HT-29 (cell line): Measurements from ENCODE around the gene RAB11FIP4. TPM values are rescaled to one million over a fixed set of nuclear protein-coding genes. Genes with fewer than 3 reads are reported as not detected.

Source experiments
- DNase-seq: peaks from one replicate; pipeline ENCODE4 v3.0.0-alpha.2; 2015; ENCODE audit warnings: low spot score
- total RNA-seq: library from RNA; depleted of rRNA; stranded (reverse); fragments of >200 nt; shearing (Covaris generic); gene quantifications from 2 replicates; pipeline ENCODE4 v1.2.3, GENCODE V29; 2014

RAB11FIP4 gene
- total RNA-seq, 1 experiment from 2014 or later = 59.5 TPM

GRCh38 chr17:31497431-31497830 is 106.0 kb downstream of the RAB11FIP4 start:
- no peak for DNase-seq

- DNase-seq = no peak
Measured at GRCh38 chr17:31497994-31498826, 106.7 kb downstream of the RAB11FIP4 start.

DNA sequence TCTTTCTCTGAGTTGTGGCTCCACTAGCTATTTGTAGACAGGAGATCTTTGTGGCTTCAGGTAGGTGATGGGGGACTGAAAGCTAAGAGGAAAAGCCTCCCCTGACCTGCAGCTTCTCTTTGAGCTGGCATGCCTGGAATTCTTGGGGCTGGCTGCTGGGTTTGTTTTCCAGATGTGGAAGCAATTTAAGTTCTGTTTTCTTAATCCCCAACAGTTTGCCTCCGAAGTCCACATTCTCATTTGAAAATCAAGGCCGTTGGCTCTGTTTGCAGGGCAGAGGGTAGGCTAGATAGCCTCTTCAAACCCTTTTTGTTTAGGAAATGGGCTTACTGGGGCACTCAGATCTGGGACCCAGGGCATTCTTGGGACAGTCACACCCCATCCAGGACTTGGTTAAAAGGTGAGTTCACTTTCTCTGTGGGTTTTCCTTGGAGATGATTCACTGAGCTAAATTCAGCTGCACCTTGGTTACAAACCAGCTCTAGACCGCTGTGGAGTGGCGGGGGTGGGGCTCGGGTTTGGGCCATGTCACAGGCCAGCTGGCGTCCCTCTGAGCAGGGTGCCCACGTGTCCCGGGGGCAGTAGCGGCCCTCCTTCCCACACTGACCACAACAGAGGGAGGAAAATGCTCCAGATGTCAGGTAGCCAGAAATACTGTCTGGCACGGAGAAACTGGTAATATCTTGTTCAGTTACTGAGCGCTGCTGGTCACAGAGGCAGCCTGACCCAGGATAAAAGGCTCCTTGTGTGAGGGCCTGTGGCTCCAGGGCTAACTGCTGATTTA is 108.5 kb downstream of the RAB11FIP4 start:
- DNase-seq = peak; percentile 39

DNA sequence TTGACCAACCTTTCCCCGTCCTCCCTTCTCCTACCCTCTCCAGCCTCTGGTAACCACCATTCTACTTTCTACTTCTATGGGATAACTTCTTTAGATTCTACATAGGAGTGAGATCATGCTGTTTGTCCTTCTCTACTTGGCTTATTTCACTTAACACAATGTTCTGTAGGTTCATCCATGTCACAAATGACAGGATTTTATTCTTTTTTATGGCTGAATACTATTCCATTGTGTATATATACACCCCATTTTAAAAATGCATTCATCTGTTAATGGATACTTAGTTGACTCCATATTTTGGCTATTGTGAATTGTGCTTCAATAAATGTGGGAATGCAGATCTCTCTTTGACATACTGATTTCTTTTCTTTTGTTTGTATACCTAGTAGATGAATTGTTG is 115.0 kb downstream of the RAB11FIP4 start:
- DNase-seq = no peak

DNA sequence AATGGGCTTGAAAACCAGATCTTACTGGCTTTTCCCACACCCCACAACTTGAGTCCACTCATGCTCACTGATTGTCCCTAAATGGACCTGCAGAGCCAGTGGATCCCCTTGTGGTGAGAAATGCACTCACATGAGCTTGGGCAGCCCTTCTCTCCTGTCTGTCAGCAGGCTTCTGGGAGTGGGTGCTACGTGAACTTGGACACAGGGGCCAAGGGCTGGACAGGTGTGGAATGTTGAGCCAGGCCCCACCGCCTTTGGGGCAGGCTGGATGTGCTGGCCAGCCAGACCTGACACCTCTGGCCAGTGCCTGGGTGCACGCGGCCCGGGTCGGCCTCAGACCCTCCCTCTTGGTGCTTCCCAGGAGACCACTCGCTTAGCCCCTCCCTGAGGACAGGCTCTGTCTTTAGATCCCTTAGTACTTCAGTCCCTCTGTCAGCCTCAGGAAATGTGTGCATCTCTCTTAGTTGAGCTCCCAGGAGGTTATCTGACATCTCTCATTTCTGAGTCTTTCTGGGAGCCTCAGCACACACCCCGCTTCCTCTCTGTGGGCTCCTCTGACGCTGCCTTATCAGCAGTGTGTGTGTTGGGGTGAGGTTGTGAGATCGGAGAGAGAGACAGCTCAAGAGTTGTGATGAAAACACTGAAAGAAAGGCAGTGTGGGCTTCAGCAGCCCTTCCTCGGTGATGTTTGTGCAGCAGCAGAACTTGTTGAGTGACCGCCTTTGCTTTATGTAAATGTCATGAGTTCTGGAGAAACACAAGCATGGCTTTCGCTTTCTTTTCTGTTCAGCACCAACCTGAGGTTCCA is 117.0 kb downstream of the RAB11FIP4 start:
- peak; percentile 45 for DNase-seq

DNA sequence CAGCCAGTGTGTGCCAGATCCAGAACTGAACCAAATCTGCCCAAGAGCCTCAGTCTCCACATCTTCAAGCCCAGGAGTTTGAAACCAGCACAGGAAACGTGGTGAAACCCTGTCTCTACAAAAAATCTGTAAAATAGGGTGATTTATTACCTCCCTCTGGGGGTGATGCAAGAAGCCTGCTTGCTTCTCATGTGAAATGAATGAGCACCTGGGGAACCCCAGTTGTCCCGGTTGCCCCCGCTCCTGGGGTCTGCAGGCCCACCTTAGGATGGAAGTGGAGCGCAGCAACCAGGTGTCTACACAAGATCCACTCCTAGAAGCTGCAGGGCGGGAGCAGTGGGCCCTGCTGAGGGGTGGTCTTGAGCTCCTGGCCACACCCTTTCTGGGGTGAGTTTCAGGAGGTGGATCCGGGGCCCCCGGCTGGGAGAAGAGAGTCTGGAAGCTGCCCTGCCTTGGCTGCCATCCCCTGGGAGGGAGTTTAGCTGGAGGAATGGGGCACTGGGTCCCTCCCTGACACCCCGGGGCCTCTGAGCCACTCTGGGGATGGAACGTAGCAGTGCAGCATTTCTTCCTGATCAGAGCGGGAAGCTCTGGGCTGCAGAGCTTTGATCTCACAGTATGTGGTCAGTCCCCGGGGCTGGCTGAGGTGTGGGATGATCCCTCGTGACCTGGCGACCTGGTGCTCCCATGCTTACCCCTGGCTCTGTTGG is 117.8 kb downstream of the RAB11FIP4 start:
- no peak for DNase-seq

- no peak for DNase-seq
Measured at GRCh38 chr17:31509805-31510177, 118.3 kb downstream of the RAB11FIP4 start.

GRCh38 chr17:31510308-31511194 is 119.1 kb downstream of the RAB11FIP4 start:
- DNase-seq = no peak

DNA sequence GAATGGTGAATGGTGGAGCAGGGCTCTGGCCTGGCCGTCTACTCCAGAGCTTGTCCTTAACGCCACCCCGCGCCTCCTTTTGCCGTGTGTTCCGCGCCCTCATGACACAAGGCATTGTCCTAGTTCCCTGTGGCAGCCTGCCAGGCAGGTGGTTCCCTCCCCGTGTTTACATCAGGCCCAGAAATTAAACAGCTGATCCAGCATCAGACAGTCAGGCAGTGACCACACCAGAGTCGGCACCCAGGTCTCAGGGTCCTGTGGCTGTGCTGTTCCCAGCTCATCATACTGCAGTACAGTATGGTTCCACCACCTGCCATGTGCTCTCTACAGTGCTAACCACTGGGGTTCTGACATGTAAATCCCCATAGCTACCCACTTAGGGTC is 119.7 kb downstream of the RAB11FIP4 start:
- peak; percentile 99 for DNase-seq

DNA sequence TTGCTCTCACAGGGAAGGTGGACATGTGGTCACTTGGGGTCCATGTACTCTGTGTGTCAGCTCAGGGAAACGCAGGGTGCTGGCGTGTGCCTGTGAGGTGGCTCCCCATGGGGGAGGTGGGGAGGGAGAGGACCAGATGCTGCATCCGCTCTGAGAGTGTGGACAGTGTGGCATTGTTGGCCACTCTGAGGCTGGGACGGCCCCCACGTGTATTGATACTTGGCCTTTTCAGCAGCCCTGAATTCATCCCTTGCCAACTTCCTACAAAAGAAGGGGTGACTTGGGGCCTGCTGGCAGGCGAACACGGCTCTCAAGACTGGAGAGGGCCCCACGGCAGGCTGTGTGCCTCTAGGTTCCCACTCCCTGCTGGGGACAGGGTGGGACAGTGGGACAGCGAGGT is 120.1 kb downstream of the RAB11FIP4 start:
- no peak for DNase-seq

DNA sequence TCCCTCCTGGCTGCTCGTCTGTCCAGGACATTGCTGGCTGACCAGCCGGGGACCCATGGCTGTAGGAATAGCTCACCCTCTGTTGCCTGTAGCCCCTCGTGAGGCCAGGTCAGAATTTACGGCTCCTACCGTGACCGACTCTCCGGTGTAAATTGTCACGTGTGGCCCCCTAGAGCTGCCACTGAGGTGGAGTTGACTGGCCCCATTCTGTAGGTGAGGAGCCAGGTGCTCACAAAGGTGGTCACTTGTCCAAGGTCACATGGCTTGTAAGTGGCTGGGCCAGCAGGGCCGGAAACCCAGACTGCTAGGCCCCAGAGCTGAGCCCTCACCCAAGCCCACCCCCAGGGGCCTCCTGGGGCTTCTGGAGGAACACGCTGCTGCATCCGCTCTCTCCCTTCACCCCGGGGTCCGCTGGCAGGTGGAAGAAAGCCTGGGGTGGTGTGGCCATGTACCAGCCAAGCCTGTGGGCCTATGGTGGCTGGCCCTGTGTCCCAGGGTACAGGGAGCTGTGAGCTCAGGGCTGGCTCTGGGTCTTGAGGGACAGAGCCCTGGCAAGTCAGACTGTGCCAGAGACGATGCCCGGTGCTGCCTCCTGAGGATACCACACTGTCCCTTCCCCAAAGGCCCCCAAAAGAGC is 120.7 kb downstream of the RAB11FIP4 start:
- DNase-seq = no peak

- DNase-seq = no peak
Measured at GRCh38 chr17:31512796-31513195, 121.3 kb downstream of the RAB11FIP4 start.

DNA sequence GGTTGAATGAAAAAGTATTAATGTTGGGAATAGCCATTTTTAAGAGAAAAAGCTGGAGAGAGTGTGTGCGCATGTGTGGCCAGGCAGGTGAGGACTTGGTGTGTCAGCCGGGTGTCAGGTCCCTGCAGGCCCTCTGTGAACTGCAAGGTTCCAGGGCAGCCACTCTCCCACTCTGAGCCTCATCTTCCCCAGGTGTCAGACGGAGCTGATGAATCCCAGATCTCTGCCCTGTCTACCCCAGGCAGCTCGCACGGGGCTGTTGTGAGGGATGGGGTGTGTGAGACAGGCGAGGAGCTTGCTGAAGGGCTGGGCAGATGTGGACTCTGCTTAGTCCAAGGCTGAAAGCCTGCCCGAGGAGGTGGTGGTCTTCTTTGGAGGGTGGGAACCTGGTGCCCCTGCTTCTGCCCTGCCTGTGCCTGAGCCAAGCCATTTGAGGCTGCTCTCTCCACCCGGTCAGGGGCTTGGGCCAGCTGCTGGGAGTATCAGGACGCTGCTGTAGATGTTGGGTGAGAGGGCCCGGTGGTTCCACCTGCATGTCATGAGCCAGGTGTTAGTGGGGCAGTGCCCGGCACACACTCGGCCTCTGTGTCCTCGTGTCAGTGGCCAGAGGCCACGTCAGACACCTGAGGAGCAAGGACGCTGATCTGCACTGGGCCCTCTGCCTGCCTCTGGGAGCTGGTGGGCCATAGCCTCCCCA is 122.4 kb downstream of the RAB11FIP4 start:
- no peak for DNase-seq

DNA sequence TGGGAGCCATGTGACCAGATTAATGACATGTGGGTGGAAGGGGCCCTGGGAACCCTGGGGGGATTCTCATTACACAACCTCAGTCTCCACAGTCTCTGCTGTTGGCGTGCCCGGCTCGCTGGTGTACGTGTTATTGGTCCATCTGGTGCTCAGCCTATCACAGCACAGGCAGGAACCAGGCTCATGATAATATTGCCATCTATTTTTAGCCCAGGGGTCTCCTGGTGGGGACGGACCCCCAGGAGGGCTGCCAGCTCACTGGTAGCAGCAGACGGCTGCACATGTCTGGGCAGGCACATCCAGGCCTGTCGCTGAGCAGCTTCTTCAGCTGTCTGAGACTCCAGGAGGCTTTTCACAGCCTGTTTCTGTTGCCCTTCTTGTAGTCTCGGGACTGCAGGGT is 123.8 kb downstream of the RAB11FIP4 start:
- no peak for DNase-seq

DNA sequence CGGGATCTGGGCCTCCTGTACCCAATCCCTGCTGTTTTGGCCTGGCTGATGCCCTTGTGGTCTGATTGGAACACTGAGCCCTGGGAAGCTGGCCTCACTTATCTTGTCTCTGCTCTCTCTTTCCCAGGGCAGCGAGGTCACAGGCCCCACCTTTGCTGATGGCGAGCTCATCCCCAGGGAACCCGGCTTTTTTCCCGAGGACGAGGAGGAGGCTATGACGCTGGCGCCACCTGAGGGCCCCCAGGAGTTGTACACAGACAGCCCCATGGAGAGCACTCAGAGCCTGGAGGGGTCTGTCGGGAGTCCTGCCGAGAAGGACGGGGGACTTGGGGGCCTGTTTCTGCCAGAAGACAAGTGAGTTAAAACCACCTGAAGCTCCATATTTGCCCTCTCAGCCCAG is 126.0 kb downstream of the RAB11FIP4 start:
- DNase-seq = peak; percentile 64

DNA sequence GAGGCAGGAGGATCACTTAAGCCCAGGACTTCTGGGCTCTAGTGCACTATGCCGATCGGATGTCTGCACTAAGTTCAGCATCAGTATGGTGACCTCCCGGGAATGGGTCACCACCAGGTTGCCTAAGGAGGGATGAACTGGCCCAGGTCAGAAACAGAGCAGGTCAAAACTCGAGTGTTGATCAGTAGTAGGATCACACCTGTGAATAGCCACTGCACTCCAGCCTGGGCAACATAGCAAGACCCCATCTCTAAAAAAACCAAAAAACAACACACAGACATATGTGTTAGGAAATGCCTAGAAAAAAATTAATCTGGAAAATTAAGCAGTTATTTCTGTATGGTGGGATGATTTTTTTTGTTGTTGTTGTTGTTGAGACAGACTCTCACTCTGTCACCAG is 127.0 kb downstream of the RAB11FIP4 start:
- no peak for DNase-seq

- DNase-seq = no peak
Measured at GRCh38 chr17:31521632-31522283, 130.3 kb downstream of the RAB11FIP4 start.

GRCh38 chr17:31522284-31522931 is 130.9 kb downstream of the RAB11FIP4 start:
- DNase-seq = no peak
